Inflammatory macrophage treated with lipopolysaccharide for 1 hour (primary cell): ENCODE measurements around the gene COL20A1.
"Not testable (repeated sequence)": the region's sequence is repeated elsewhere in the genome, so short reads cannot be mapped to it uniquely, and the experiment has no call there.

ENCODE experiments used
- DNase-seq, 2 donors: peaks; one replicate each; pipeline ENCODE4 v3.0.0-alpha.2; 2020 to 2022

COL20A1 gene

GRCh38 chr20:63336232-63336752 lies 43.3 kb downstream of the COL20A1 start:
- no peak for DNase-seq

GRCh38 chr20:63337786-63338420 lies 44.9 kb downstream of the COL20A1 start:
- no peak for DNase-seq

- DNase-seq: peak in 1 of 2 donors; percentile 0
Measured at GRCh38 chr20:63339154-63340094, 46.4 kb downstream of the COL20A1 start.

GRCh38 chr20:63340158-63340688 lies 47.2 kb downstream of the COL20A1 start:
- not testable (repeated sequence) for DNase-seq

- DNase-seq: no peak
Measured at GRCh38 chr20:63342561-63343459, 49.8 kb downstream of the COL20A1 start.

- DNase-seq: no peak
Measured at GRCh38 chr20:63343460-63344445, 50.8 kb downstream of the COL20A1 start.

GRCh38 chr20:63344616-63345327 lies 51.8 kb downstream of the COL20A1 start:
- no peak for DNase-seq

GRCh38 chr20:63345328-63346100 lies 52.5 kb downstream of the COL20A1 start:
- DNase-seq: no peak

GRCh38 chr20:63346131-63347080 lies 53.4 kb downstream of the COL20A1 start:
- DNase-seq: no peak

- no peak for DNase-seq
Measured at GRCh38 chr20:63347081-63347741, 54.2 kb downstream of the COL20A1 start.

- DNase-seq: no peak
Measured at GRCh38 chr20:63347950-63348827, 55.2 kb downstream of the COL20A1 start.

- no peak for DNase-seq
Measured at GRCh38 chr20:63348828-63349515, 56.0 kb downstream of the COL20A1 start.

- DNase-seq: no peak
Measured at GRCh38 chr20:63349516-63349895, 56.5 kb downstream of the COL20A1 start.

- DNase-seq: no peak
Measured at GRCh38 chr20:63350196-63350595, 57.2 kb downstream of the COL20A1 start.

- DNase-seq: no peak
Measured at GRCh38 chr20:63350597-63351325, 57.8 kb downstream of the COL20A1 start.

- no peak for DNase-seq
Measured at GRCh38 chr20:63351326-63351700, 58.3 kb downstream of the COL20A1 start.
